Activated CD4-positive, CD25-positive, alpha-beta regulatory T cell treated with anti-CD3 and anti-CD28 coated beads, Interleukin-2, amount 50 U/mL, for 72 hours (primary cell): Measurements from ENCODE around the gene SOD3.

Source experiments
- DNase-seq: peaks from one replicate; pipeline ENCODE4 v3.0.0; 2021

Gene SOD3

GRCh38 chr4:24849351-24849750 lies 54.0 kb downstream of the SOD3 start:
- DNase-seq: no peak

GRCh38 chr4:24849756-24850155 lies 54.4 kb downstream of the SOD3 start:
- no peak for DNase-seq
